MM.1S (cell line): ENCODE data around the gene OTUD1.

ENCODE experiments used
- DNase-seq: peaks from one replicate; pipeline ENCODE4 v3.0.0-alpha.2; 2015
- H2AFZ ChIP-seq: fragments of 300-600 bp; sonication (generic); 2 replicates; pipeline ENCODE4 v1.6.0; 2016; ENCODE audit warnings: antibody characterized with exemption, low read length
- H3F3A ChIP-seq: fragments of 300-600 bp; sonication (generic); 2 replicates; pipeline ENCODE4 v1.6.1; 2016; ENCODE audit warnings: mild to moderate bottlenecking, antibody characterized with exemption, low read length, moderate library complexity, mixed read lengths; ENCODE audit not compliant: insufficient read depth
- H3K27ac ChIP-seq: fragments of 300-600 bp; sonication (generic); 2 replicates; pipeline ENCODE4 v1.5.1; 2016; ENCODE audit warnings: mild to moderate bottlenecking, low read length
- H3K27me3 ChIP-seq: fragments of 300-600 bp; sonication (generic); replicated peaks from 2 replicates; pipeline ENCODE4 v1.6.0; 2016; ENCODE audit warnings: low read length; ENCODE audit not compliant: insufficient read depth
- H3K36me3 ChIP-seq: fragments of 300-600 bp; sonication (generic); replicated peaks from 2 replicates; pipeline ENCODE4 v1.6.1; 2016; ENCODE audit warnings: mild to moderate bottlenecking, low read length, mixed read lengths; ENCODE audit not compliant: insufficient read depth
- H3K4me1 ChIP-seq: fragments of 300-600 bp; sonication (generic); 2 replicates; pipeline ENCODE4 v1.6.1; 2016; ENCODE audit warnings: low read length, mixed read lengths
- H3K4me2 ChIP-seq: fragments of 300-600 bp; sonication (generic); 2 replicates; pipeline ENCODE4 v1.6.0; 2016; ENCODE audit warnings: low read depth, low read length
- H3K4me3 ChIP-seq: fragments of 300-600 bp; sonication (generic); 2 replicates; pipeline ENCODE4 v1.5.1; 2016; ENCODE audit warnings: low read length, mixed read lengths
- H3K79me2 ChIP-seq: fragments of 300-600 bp; sonication (generic); 2 replicates; pipeline ENCODE4 v1.6.1; 2016; ENCODE audit warnings: mixed run types, low read length, mixed read lengths
- H3K9ac ChIP-seq: fragments of 300-600 bp; sonication (generic); 2 replicates; pipeline ENCODE4 v1.6.1; 2016; ENCODE audit warnings: low read length, mixed read lengths
- H3K9me2 ChIP-seq: fragments of 300-600 bp; sonication (generic); replicated peaks from 2 replicates; pipeline ENCODE4 v1.6.1; 2016; ENCODE audit warnings: mild to moderate bottlenecking, low read length, mixed read lengths; ENCODE audit not compliant: insufficient read depth
- H3K9me3 ChIP-seq: fragments of 300-600 bp; sonication (generic); replicated peaks from 2 replicates; pipeline ENCODE4 v1.6.1; 2016; ENCODE audit warnings: mild to moderate bottlenecking, low read length, mixed read lengths; ENCODE audit not compliant: insufficient read depth
- H4K20me1 ChIP-seq: fragments of 300-600 bp; sonication (generic); 2 replicates; pipeline ENCODE4 v1.6.1; 2016; ENCODE audit warnings: mild to moderate bottlenecking, low read length, moderate library complexity, mixed read lengths; ENCODE audit not compliant: insufficient read depth
- CTCF ChIP-seq: fragments of 300-600 bp; sonication (generic); IDR thresholded peaks from 2 replicates; pipeline ENCODE4 v1.5.1; 2016; ENCODE audit warnings: antibody characterized with exemption, low read length, mixed read lengths
- EZH2 ChIP-seq: fragments of 300-600 bp; sonication (generic); optimal IDR thresholded peaks from 2 replicates; pipeline ENCODE3; 2017; ENCODE audit warnings: low read depth, mild to moderate bottlenecking, antibody characterized with exemption, low read length, mixed read lengths
- EZH2phosphoT487 ChIP-seq: fragments of 300-600 bp; sonication (generic); IDR thresholded peaks from 2 replicates; pipeline ENCODE4 v1.6.1; 2018; ENCODE audit warnings: antibody characterized with exemption, low read length

The OTUD1 gene

DNA sequence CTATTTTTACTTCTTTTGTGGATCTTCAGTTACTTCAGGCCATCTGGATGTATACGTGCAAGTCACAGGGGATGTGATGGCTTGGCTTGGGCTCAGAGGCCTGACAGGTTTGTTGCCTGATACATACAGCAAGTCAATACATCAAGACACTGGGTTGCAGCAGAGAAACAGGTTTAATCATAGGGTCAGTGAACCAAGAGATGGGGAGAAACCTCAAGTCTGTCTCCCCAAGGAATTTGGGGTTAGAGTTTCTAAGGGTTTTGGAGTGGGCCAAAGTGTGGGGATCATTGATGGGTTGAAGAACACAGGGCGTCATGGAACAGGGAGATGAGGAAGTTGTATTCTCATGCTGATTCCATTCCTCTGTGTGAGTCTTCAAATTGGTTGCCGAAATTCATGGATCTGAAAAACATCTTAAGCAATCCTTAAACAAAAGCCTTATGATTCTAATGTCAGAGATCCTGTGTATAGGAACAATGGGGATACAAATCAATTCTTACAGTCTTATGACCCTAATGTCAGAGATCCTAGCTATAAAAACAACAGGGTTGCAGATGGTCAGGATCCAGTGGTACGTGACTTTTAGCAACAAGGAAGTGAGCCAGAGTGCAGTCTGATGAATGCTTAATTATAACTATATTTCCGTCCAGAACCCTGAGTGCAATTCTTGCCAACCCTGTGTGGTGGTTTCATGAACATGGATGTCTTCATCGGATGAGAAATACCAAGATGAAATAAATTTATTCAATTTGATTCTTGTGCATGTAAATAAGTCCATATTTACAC is 18.9 kb downstream of the OTUD1 start:
- Histone ChIP-seq H4K20me1 (no peaks in the 10 kb centered on the region), H3K9ac (no peak overlapping the region), H3F3A (peaks cover 5% of the 10 kb centered on the region; the same call in 1 of the 2 replicates), H3K4me2 (no peak overlapping the region), H3K4me1 (peaks cover 27% of the 10 kb centered on the region), H3K9me2 (no peaks in the 10 kb centered on the region), H3K27me3 (no peaks in the 10 kb centered on the region), H2AFZ (no peak overlapping the region), H3K4me3 (no peak overlapping the region), H3K27ac (no peak overlapping the region), H3K36me3 (no peaks in the 10 kb centered on the region), H3K79me2 (no peaks in the 10 kb centered on the region), H3K9me3 (no peaks in the 10 kb centered on the region)
- DNase-seq: no peak
- TF ChIP-seq EZH2 (no peak), EZH2phosphoT487 (no peak), CTCF (no peak)

- TF ChIP-seq EZH2phosphoT487: no peak
- no peak for TF ChIP-seq CTCF
- no peak for TF ChIP-seq EZH2
- no peaks in the 10 kb centered on the region for H4K20me1 ChIP-seq
Measured at GRCh38 chr10:23459308-23459939, 20.5 kb downstream of the OTUD1 start.

DNA sequence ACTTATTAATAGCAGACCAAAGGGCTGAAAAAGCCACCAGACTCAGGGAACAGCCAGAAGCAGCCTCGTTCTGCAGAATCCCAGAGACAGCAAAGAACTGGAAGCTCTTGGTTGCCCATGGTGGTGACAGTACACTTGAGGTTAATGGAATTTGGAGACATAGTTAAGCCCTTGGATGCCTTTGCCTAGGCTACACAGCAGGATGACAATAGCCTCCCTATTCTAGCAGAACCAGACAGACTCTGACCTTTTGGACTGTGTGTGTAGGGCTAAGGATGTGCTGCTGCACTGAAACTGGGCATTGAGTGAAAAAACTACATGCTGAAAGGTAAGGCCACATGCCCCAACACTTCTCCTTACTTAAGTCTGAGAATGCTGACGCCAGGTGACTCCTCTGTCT is 22.7 kb downstream of the OTUD1 start:
- H3K9ac ChIP-seq: no peak overlapping the region
- H3K4me2 ChIP-seq: peak overlapping the region; percentile 17; the same call in 1 of the 2 replicates
- no peaks in the 10 kb centered on the region for H3K79me2 ChIP-seq
- DNase-seq: peak; percentile 53
- peak overlapping the region; percentile 43; the same call in 1 of the 2 replicates for H3K27ac ChIP-seq
- H3K36me3 ChIP-seq: no peaks in the 10 kb centered on the region
- TF ChIP-seq CTCF (no peak), EZH2 (no peak), EZH2phosphoT487 (no peak)
- no peaks in the 10 kb centered on the region for H4K20me1 ChIP-seq
- no peak overlapping the region for H3K4me3 ChIP-seq
- peaks cover 27% of the 10 kb centered on the region for H3K4me1 ChIP-seq
- peaks cover 5% of the 10 kb centered on the region; the same call in 1 of the 2 replicates for H3F3A ChIP-seq
- H2AFZ ChIP-seq: no peak overlapping the region
- no peaks in the 10 kb centered on the region for H3K9me3 ChIP-seq
- H3K27me3 ChIP-seq: no peaks in the 10 kb centered on the region
- no peaks in the 10 kb centered on the region for H3K9me2 ChIP-seq

More at GRCh38 chr10:23459308-23459939, 20.5 kb downstream of the OTUD1 start:
- no peak overlapping the region for H3K4me3 ChIP-seq
- no peaks in the 10 kb centered on the region for H3K36me3 ChIP-seq
- DNase-seq: no peak
- peaks cover 5% of the 10 kb centered on the region; the same call in 1 of the 2 replicates for H3F3A ChIP-seq
- no peak overlapping the region for H2AFZ ChIP-seq
- H3K9ac ChIP-seq: no peak overlapping the region
- no peak overlapping the region for H3K27ac ChIP-seq
- no peaks in the 10 kb centered on the region for H3K9me3 ChIP-seq
- H3K4me2 ChIP-seq: no peak overlapping the region
- H3K9me2 ChIP-seq: no peaks in the 10 kb centered on the region
- peaks cover 27% of the 10 kb centered on the region for H3K4me1 ChIP-seq
- no peaks in the 10 kb centered on the region for H3K79me2 ChIP-seq
- no peaks in the 10 kb centered on the region for H3K27me3 ChIP-seq
